GM12864 (cell line): ENCODE results near the gene TK2.

Experiments
- DNase-seq: peaks from one replicate; pipeline ENCODE4 v3.0.0-alpha.2; 2011; ENCODE audit warnings: low read depth
- H3K4me3 ChIP-seq: 2 replicates; pipeline ENCODE4 v1.5.1; 2011; ENCODE audit warnings: mild to moderate bottlenecking, low read depth, low read length, control low read depth
- CTCF ChIP-seq: IDR thresholded peaks from 2 replicates; pipeline ENCODE4 v1.5.1; 2011; ENCODE audit warnings: low read depth, mild to moderate bottlenecking, moderate library complexity, low read length, control low read depth, inconsistent platforms; ENCODE audit errors: missing control alignments

The TK2 gene

GRCh38 chr16:66458292-66458691 is 91.6 kb downstream of the TK2 start:
- DNase-seq: no peak
- no peak overlapping the region for H3K4me3 ChIP-seq
- TF ChIP-seq CTCF: no peak
